Heart right ventricle (tissue), 16 donors: ENCODE measurements around the gene ZNF521. TPM values are rescaled to one million over a fixed set of nuclear protein-coding genes. Genes with fewer than 3 reads are reported as not detected.

Experiments
- ATAC-seq, 8 donors: fragments of 200-7000 bp; cut with Tn5 transposase; one replicate each; pipeline ENCODE4 v1.9.1; 2020; ENCODE audit warnings: mild to moderate bottlenecking in 8 of 8, moderate library complexity in 8 of 8, moderate number of reproducible peaks in 1 of 8
- DNase-seq, 2 donors: peaks; one replicate each; pipeline ENCODE4 v3.0.0-alpha.2; 2020
- H3K27ac ChIP-seq, 10 donors: fragments of 200-600 bp; sonication (generic) in 2 of 10; one replicate each; pipeline versions ENCODE4 v1.5.0 to v1.8.0; 2020 to 2022; ENCODE audit warnings: mild to moderate bottlenecking in 3 of 10
- H3K27me3 ChIP-seq, 7 donors: fragments of 200-600 bp; one replicate each; pipeline ENCODE4 v1.8.0; 2021 to 2022; ENCODE audit warnings: mild to moderate bottlenecking in 2 of 7
- H3K36me3 ChIP-seq, 9 donors: fragments of 200-600 bp; sonication (generic) in 1 of 9; one replicate each; pipeline versions ENCODE4 v1.5.0 to v1.8.0; 2020 to 2022; ENCODE audit warnings: mild to moderate bottlenecking in 2 of 9
- H3K4me1 ChIP-seq, 9 donors: fragments of 200-600 bp; sonication (generic) in 1 of 9; one replicate each; pipeline versions ENCODE4 v1.5.0 to v1.8.0; 2020 to 2022; ENCODE audit warnings: mild to moderate bottlenecking in 4 of 9
- H3K4me3 ChIP-seq, 10 donors: fragments of 200-600 bp; sonication (generic) in 2 of 10; one replicate each; pipeline versions ENCODE4 v1.5.0 to v1.8.0; 2020 to 2022; ENCODE audit warnings: mild to moderate bottlenecking in 7 of 10, moderate library complexity in 2 of 10
- H3K9me3 ChIP-seq, 11 donors: fragments of 200-600 bp in 10 of 11; sonication (generic) in 2 of 11; one replicate each; pipeline versions ENCODE4 v1.5.0 to v1.8.0; 2013 to 2022; ENCODE audit warnings: mild to moderate bottlenecking in 2 of 11, control low read depth in 1 of 11, moderate library complexity in 1 of 11
- WGBS, 2 donors: extraction: QIAGEN DNeasy Blood & Tissue Kit; methylation state at CpG; one replicate each; pipeline ENCODE4 v1.1.7; 2013; ENCODE audit warnings: inconsistent platforms in 1 of 2; 5-methylcytosine and 5-hydroxymethylcytosine counted together
- intact Hi-C, 10 donors: fragments of 100-400 bp; cut with DNase I; formaldehyde crosslinking; loops; one replicate each; pipeline versions ENCODE4 v1.11.1 to v1.14.2; 2022
- polyA plus RNA-seq, 2 donors: library from polyadenylated mRNA; stranded (reverse); fragments of 200-250 nt; gene quantifications; one replicate each; pipeline ENCODE4 v1.2.3, GENCODE V29; 2013
- total RNA-seq, 10 donors: library from RNA; stranded (reverse); fragmentation: NEBNext Ultra II Directional in 3 of 10; extraction: Animal tissue kit (Norgen Biotek cat#: 25700) in 3 of 10; gene quantifications; one replicate each; pipeline versions ENCODE4 v1.2.1 to v1.2.4, GENCODE V29; 2021 to 2023
- TF ChIP-seq, protein P1 (sequence below), 9 donors: fragments of 200-600 bp; sonication (generic) in 2 of 9; IDR thresholded peaks; one replicate each; pipeline versions ENCODE4 v1.5.0 to v1.8.0; 2021 to 2022; ENCODE audit warnings: antibody characterized with exemption in 9 of 9, mild to moderate bottlenecking in 5 of 9, moderate library complexity in 1 of 9
- donor health status: Arrhythmogenic right ventricular cardiomyopathy.
- donor health status: ischemic (EF 13 %, LVEDD 7.1; RV severe dilation, severe dysfunction).
- donor health status: healthy with polysubstance abuse.
- donor health status: DM: no; HTN: yes; CAD: no.
- donor health status: DM: no; HTN: no; CAD: no.
- donor health status: ischemic (EF 25% LVEDD 6.9; RV normal size, moderate dysfunction).
- donor health status: ischemic (EF 25% LVEDD 5.7; RV mildly dilated, moderate dysfunction).
- donor health status: healthy.
- donor health status: DM: yes; HTN: yes; CAD: no.
- donor health status: Ischemic cardiomyopathy.
- donor health status: ischemic (EF 35%, LVEDD 5.7; RV mildly dilated, moderate dysfunction).
- donor health status: nonischemic (EF 11% LVEDD 7.7; RV severe dilation, severe dysfunction).
- donor health status: DM: yes; HTN: yes; CAD: no.
- donor health status: PGD.
- donor health status: ischemic (EF 29% LVEDD 5.4; RV normal size, mild dysfunction).
- donor health status: nonischemic (EF 23%, LVEDD 6.1; RV moderate dilation, normal function).

ZNF521 gene
- total and polyA plus RNA-seq, 12 donors = 3.3 to 26.4 (median 15.5) TPM

DNA sequence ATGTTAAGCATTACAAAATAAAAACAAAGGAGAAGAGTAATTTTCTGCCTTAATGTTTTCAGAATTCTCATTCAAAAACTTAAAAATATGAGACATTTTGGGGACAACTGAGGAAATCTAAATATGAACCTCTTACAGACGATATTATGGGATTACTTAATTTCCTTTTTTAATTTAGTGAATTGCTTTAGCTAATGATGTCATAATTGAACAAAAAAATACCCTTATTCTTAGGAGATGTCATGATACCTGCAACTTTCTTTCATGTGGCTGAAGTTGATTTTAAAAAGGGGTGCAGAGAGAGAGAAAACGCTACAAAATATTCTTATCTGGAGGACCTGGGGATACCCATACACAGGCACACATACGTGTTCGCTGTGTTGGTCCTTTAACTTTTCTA, 129.3 kb downstream of the ZNF521 start:
- H3K4me3 ChIP-seq = no peak overlapping the region
- DNase-seq (no peak), ATAC-seq (no peak)
- intact Hi-C loops = no loop called here
- no peak overlapping the region for H3K27ac ChIP-seq
- peaks cover 0 to 27% (median 17%) of the 10 kb centered on the region in 9 donors for H3K36me3 ChIP-seq
- peaks cover 0 to 19% (median 0%) of the 10 kb centered on the region in 9 donors for H3K4me1 ChIP-seq
- H3K27me3 ChIP-seq = no peaks in the 10 kb centered on the region
- no peaks in the 10 kb centered on the region for H3K9me3 ChIP-seq
- WGBS, 2 donors = 88 to 90% methylated on average over 4 of the region's 4 CpGs
- TF ChIP-seq, protein P1, sequence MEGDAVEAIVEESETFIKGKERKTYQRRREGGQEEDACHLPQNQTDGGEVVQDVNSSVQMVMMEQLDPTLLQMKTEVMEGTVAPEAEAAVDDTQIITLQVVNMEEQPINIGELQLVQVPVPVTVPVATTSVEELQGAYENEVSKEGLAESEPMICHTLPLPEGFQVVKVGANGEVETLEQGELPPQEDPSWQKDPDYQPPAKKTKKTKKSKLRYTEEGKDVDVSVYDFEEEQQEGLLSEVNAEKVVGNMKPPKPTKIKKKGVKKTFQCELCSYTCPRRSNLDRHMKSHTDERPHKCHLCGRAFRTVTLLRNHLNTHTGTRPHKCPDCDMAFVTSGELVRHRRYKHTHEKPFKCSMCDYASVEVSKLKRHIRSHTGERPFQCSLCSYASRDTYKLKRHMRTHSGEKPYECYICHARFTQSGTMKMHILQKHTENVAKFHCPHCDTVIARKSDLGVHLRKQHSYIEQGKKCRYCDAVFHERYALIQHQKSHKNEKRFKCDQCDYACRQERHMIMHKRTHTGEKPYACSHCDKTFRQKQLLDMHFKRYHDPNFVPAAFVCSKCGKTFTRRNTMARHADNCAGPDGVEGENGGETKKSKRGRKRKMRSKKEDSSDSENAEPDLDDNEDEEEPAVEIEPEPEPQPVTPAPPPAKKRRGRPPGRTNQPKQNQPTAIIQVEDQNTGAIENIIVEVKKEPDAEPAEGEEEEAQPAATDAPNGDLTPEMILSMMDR (IDR thresholded peaks at IDR 0.05) = no peak

DNA sequence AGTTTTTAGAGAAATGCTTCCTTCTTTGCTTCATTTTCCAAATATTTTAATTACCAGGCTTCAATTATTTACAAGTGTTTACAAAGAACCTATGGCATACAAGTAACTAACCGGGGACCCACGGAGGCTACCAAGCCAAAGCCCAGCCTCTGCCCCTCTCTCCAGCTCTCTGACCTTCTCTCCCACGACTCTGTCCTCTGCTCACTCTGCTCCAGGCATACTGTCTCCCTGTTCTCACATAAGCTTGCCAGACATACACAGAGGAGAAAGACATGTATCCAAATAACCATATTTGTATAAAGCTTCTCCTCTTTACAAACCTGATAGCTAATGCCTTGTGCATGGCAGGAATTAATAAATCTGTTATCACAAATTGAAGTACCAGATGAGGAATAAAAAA, 141.3 kb downstream of the ZNF521 start:
- no peaks in the 10 kb centered on the region for H3K27me3 ChIP-seq
- H3K27ac ChIP-seq = no peak overlapping the region
- H3K36me3 ChIP-seq = no peaks in the 10 kb centered on the region
- H3K9me3 ChIP-seq = no peaks in the 10 kb centered on the region
- TF ChIP-seq, protein P1 (IDR thresholded peaks at IDR 0.05) = no peak
- H3K4me3 ChIP-seq = no peak overlapping the region
- 62 to 75% methylated on average over 3 of the region's 3 CpGs for WGBS, 2 donors
- H3K4me1 ChIP-seq = peaks cover 0 to 21% (median 0%) of the 10 kb centered on the region in 9 donors
- ATAC-seq (peak in 5 of 8 donors; percentile 44 to 86 (median 80)), DNase-seq (no peak)
- intact Hi-C loops = no loop called here

DNA sequence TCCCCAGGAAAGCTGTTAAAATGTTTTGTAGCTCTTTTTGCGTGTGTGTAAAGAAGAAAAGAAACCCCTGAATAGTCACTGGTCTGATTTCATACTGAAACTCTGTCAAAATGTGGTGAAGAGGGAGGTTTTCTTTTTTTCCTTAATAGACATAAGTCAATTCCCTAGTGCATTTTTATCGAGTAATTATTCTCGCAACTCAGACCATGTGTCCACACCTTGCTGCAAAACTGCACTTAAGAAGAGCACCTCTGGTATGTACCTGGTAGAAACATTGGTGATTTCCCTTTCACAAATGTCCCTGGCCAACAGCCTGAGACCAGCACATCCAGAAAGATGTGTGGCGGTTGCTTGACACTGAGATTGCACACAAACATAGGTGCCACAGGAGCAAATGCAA, 159.9 kb downstream of the ZNF521 start:
- no peak for ATAC-seq
- H3K4me3 ChIP-seq = no peak overlapping the region
- no peak overlapping the region for H3K27ac ChIP-seq
- H3K9me3 ChIP-seq = no peaks in the 10 kb centered on the region
- H3K36me3 ChIP-seq = peaks cover 0 to 7% (median 0%) of the 10 kb centered on the region in 9 donors
- no peaks in the 10 kb centered on the region for H3K27me3 ChIP-seq
- no peak for DNase-seq
- TF ChIP-seq, protein P1 (IDR thresholded peaks at IDR 0.05) = no peak
- H3K4me1 ChIP-seq = no peaks in the 10 kb centered on the region
- 75 to 80% methylated on average over 4 of the region's 4 CpGs for WGBS, 2 donors
- intact Hi-C loops = no loop called here

DNA sequence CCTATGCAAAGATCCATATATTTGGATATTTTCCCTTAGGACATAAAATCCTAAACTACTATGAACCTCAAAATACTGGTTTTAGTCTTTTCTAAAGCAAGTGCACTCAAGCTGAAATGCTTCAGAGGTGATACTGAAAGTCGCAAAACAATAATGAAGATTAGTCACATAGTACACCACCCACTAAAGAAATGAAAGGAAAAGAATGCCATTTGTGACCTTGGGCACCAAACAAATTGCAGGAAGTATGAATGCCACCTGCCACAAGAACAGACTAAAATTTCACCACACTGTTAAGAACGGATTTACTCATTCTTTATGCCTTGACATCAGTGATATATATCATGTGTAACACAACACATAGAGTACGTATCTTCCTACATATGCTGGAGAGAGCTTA, 161.5 kb downstream of the ZNF521 start:
- H3K27ac ChIP-seq = no peak overlapping the region
- no peak overlapping the region for H3K4me3 ChIP-seq
- WGBS, 2 donors = 83% methylated on average over 3 of the region's 3 CpGs
- no peaks in the 10 kb centered on the region for H3K27me3 ChIP-seq
- peaks cover 0 to 12% (median 0%) of the 10 kb centered on the region in 9 donors for H3K4me1 ChIP-seq
- DNase-seq (no peak), ATAC-seq (no peak)
- intact Hi-C loops = no loop called here
- H3K9me3 ChIP-seq = no peaks in the 10 kb centered on the region
- TF ChIP-seq, protein P1 (IDR thresholded peaks at IDR 0.05) = no peak
- peaks cover 0 to 7% (median 0%) of the 10 kb centered on the region in 9 donors for H3K36me3 ChIP-seq
